Measurements from ENCODE around the gene NLRP9.

Gene NLRP9

DNA sequence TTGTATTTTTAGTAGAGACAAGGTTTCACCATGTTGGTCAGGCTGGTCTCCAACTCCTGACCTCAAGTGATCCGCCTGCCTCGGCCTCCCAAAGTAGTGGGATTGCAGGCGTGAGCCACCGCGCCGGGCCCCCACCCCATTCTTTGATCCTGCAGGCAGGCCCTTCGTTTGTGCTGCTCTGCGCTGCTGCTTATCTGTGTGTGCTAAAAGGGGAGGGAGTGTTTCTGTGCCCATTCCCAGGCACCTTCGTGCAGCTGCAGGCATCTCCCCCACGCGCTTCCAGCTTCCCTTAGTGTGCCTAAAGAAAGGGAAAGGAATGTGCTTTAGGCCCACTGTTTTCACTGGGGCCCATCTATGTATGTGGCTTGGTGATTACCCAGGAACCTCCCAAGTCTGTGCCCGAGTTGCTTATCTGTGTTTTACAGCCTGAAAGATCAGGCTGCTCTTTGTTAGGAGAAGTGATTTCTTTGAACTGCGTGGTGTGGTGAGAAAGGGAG lies 36.0 kb downstream of the NLRP9 start:
- no peak for DNase-seq

GRCh38 chr19:55700813-55701212 lies 37.4 kb downstream of the NLRP9 start:
- no peak for DNase-seq

GRCh38 chr19:55699221-55699620 lies 39.0 kb downstream of the NLRP9 start:
- no peak for DNase-seq

GRCh38 chr19:55698256-55698655 lies 39.9 kb downstream of the NLRP9 start:
- DNase-seq, result no peak

DNA sequence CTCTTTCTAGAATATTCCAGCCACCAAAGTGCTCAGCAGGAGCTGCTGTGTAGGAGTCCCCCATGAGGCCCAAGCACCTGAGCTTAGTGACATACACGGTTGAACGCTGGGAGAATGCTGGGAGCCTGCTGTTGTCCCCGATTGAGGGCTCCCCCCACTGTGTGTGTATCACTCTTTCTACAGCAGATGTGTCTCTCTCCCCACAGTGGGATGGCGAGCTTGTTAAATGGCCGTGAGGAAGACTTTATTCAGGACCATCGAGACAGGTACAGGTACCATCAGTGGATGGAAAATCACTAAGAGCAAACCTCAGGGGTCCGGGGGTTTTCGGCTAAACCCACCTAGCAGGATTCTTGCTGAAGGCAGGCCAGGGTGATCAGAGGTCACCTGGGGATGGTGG lies 40.5 kb downstream of the NLRP9 start:
- no peak for DNase-seq

DNA sequence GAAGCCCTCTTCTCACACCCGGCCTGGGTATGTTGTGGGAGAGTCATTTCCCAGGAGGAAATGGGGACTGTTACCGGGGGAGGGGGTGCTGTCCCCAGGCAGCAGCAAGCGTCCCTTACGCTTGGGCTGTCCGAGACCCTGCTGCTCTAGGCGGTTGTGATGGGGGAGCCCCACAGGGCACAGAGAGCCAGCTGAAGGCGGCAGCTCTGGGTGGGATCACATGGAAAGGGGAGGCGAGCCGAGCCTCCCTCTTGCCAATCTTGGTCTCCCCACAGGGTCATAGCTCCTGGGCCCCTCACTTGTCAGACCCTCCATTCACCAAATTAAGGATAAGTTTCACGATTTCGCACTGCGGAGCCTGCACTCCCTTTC lies 41.1 kb downstream of the NLRP9 start:
- no peak for DNase-seq

GRCh38 chr19:55696301-55697068 lies 41.7 kb downstream of the NLRP9 start:
- no peak for DNase-seq

GRCh38 chr19:55695511-55696290 lies 42.5 kb downstream of the NLRP9 start:
- DNase-seq, result no peak

DNA sequence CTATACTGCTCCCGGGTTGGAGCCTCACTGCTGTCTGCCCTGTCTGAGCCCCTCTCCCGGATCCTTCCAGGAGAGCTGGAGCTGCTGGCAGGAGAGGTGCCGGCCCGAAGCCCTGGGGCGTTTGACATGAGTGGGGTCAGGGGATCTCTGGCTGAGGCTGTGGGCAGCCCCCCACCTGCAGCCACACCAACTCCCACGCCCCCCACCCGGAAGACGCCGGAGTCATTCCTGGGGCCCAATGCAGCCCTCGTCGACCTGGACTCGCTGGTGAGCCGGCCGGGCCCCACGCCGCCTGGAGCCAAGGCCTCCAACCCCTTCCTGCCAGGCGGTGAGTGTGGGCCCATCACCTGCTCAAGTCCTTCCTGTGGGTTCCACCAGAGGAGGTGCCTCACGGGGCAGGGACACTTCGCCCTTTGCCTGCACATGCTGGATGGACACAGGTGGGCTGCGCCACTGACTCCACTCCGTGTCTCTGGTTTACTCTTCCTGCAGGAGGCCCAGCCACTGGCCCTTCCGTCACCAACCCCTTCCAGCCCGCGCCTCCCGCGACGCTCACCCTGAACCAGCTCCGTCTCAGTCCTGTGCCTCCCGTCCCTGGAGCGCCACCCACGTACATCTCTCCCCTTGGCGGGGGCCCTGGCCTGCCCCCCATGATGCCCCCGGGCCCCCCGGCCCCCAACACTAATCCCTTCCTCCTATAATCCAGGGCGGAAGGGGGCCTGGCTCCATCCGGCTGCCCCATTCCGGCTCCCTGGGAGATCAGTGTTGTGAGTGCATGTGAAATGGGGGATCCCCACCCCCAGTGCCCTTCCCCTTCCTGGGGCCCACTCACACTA lies 43.3 kb downstream of the NLRP9 start:
- DNase-seq, result no peak

DNA sequence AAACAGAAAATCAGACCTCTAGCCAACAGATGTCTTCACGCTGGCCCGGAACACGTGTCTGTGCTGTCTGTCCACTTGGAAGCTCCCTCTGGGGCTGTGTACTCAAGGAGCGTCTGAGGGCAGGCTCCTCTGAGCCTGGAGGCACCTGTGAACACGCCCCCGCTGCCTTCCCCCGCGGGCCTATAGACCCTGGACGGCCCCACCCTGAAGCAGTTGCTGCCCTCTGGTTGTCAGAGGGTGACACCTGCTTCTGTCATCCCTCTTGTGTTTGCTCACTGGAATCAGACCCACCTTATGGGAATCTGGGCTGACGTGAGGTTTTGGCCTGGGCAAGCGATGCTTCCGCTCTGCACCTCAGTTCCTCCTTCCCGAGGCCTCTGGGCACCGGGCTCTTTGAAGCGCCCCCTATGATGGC lies 44.0 kb downstream of the NLRP9 start:
- no peak for DNase-seq

GRCh38 chr19:55693336-55693974 lies 44.7 kb downstream of the NLRP9 start:
- DNase-seq, result no peak

GRCh38 chr19:55692681-55693081 lies 45.5 kb downstream of the NLRP9 start:
- DNase-seq, result no peak

DNA sequence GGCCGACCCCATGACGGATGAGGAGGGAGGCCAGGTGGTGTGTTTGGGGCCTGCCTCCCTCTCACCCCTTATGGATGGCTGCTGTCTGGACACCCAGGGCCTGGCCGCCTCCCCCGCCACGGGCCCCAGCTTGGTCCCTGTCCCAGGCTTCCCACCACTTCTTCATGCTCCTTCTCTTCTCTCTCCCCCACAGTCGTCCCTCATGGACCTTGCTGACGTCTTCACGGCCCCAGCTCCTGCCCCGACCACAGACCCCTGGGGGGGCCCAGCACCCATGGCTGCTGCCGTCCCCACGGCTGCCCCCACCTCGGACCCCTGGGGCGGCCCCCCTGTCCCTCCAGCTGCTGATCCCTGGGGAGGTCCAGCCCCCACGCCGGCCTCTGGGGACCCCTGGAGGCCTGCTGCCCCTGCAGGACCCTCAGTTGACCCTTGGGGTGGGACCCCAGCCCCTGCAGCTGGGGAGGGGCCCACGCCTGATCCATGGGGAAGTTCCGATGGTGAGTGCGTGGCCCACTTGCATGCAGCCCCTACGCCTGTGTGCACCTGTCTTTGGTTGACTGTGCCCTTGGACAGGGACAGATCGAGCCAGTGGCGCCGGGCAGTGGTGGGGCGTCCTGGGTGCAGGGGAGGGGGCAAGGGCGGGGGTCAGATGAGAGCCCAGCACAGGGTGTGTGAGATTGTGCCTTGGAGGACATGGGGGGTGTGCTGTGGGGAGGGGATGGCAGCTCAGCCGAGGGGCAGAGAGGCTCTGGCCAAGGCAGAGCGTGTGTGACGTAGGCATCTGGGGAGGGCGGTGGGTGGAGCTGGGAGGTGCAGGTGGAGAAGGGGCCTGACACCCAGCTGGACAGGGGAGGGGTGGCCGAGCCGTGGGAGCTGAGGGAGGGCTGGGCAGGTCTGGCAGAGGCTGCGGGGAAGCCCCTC lies 46.4 kb downstream of the NLRP9 start:
- peak; percentile 1 for DNase-seq

GRCh38 chr19:55690769-55691545 lies 47.2 kb downstream of the NLRP9 start:
- no peak for DNase-seq

DNA sequence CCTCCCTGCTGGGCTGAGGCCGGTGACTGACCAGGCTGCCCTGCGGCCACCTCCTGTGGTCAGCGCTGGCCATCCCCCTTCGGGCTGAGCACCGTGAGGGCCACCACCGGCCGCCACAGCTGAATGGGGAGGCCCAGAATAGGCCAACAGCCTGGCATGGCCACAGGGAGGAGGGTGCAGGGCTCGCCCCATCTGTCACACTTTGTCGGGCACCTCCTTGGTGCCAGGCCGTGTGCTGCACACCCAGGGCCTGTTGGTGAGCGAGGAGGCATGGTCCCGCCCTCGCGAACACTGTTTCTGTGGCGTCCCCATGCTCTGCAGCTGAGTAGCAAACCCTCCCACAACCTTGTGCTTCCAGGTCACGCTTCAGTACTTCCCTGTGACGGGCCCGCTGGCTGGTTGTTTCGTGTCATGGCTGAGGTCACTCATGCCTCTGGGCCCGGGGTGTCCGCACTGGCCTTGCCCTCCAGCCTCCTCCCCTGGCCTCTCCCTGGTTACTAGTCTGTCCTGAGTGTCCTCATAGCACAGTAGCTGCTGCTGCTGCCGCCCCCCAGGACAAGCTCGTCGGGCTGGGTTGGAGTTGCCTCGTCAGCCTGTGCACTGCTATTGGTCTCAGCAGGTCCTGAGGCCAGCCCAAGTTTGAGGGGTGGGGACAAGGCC lies 48.0 kb downstream of the NLRP9 start:
- no peak for DNase-seq

- no peak for DNase-seq
These were observed 48.6 kb downstream of the NLRP9 start for GRCh38 chr19:55689411-55690108.

DNA sequence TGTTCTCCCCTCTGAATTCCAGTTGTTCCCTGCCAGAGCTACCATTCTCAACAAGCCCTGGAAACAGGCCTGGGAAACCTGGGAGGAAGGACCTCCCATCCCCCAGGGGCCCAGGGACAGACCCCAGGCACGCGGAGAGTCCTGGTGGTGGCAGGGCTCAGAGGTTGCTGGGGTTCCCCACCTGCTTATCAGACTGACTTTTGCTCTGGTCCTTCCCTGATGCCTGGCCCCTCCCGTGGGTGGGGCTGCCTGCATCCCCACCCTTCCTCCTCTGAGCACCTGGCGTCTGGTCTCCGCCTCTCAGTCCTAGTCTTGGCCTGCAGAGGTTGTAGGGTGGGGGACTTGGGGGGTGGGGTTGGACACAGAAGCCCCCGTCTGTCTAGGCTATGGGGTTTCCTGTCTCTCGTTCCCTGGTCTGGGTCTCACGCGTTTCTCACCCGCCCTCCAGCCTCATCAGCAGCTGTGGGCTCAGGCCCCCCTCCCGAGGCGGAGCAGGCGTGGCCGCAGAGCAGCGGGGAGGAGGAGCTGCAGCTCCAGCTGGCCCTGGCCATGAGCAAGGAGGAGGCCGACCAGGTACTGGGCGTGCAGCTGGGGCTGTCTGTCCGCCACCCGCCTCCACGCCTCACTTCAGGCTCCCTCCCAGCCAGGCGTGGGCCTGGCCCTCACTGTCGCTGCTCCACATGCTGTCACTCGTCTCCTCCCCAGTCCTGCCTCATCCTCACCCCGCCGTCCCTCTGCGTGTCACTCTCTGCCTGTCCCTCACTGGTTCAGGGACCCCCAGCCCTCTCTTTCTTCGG lies 49.6 kb downstream of the NLRP9 start:
- DNase-seq, result no peak

All from CD4-positive, alpha-beta T cell treated with Interleukin-17A for 4 hours (primary cell).